Left ventricle myocardium inferior (tissue), 1 donor: ENCODE data around the gene FBN1. TPM values are rescaled to one million over a fixed set of nuclear protein-coding genes. Genes with fewer than 3 reads are reported as not detected.
A peak's percentile ranks its signal among the peaks of the same experiment; 100 is the strongest.

Experiments
- DNase-seq: peaks from one replicate; pipeline ENCODE4 v3.0.0-alpha.2; 2020
- H3K27ac ChIP-seq: fragments of 200-600 bp; replicated peaks from 2 replicates; pipeline ENCODE4 v1.8.0; 2021
- H3K27me3 ChIP-seq: fragments of 200-600 bp; 2 replicates; pipeline ENCODE4 v1.8.0; 2021; ENCODE audit warnings: low read depth
- H3K36me3 ChIP-seq: fragments of 200-600 bp; 2 replicates; pipeline ENCODE4 v1.8.0; 2021
- H3K4me1 ChIP-seq: fragments of 200-600 bp; 2 replicates; pipeline ENCODE4 v1.8.0; 2021
- H3K4me3 ChIP-seq: fragments of 200-600 bp; 2 replicates; pipeline ENCODE4 v1.8.0; 2021; ENCODE audit warnings: mild to moderate bottlenecking, moderate library complexity
- H3K9me3 ChIP-seq: fragments of 200-600 bp; replicated peaks from 2 replicates; pipeline ENCODE4 v1.8.0; 2021
- intact Hi-C: fragments of 100-400 bp; cut with micrococcal nuclease; formaldehyde crosslinking; loops from one replicate; pipeline ENCODE4 v1.11.0; 2022
- total RNA-seq: library from RNA; stranded (reverse); fragmentation: NEBNext Ultra II Directional; extraction: Animal tissue kit (Norgen Biotek cat#: 25700); gene quantifications from one replicate; pipeline ENCODE4 v1.2.1, GENCODE V29; 2021
- TF ChIP-seq, protein P1 (sequence below): fragments of 200-600 bp; IDR thresholded peaks from 2 replicates; pipeline ENCODE4 v1.8.0; 2021; ENCODE audit warnings: antibody characterized with exemption, mild to moderate bottlenecking, borderline replicate concordance
- donor health status: DM: no; HTN: yes; CAD: no; lungs with severe emphysema.

FBN1 gene
- total RNA-seq, 1 donor from 2014 or later: 45.5 TPM

- Histone ChIP-seq H3K27me3 (no peaks in the 10 kb centered on the region), H3K4me1 (peaks cover 48% of the 10 kb centered on the region), H3K27ac (peak overlapping the region; percentile 20), H3K4me3 (no peak overlapping the region), H3K36me3 (no peaks in the 10 kb centered on the region), H3K9me3 (no peaks in the 10 kb centered on the region)
- intact Hi-C loops: no loop called here
- TF ChIP-seq, protein P1, sequence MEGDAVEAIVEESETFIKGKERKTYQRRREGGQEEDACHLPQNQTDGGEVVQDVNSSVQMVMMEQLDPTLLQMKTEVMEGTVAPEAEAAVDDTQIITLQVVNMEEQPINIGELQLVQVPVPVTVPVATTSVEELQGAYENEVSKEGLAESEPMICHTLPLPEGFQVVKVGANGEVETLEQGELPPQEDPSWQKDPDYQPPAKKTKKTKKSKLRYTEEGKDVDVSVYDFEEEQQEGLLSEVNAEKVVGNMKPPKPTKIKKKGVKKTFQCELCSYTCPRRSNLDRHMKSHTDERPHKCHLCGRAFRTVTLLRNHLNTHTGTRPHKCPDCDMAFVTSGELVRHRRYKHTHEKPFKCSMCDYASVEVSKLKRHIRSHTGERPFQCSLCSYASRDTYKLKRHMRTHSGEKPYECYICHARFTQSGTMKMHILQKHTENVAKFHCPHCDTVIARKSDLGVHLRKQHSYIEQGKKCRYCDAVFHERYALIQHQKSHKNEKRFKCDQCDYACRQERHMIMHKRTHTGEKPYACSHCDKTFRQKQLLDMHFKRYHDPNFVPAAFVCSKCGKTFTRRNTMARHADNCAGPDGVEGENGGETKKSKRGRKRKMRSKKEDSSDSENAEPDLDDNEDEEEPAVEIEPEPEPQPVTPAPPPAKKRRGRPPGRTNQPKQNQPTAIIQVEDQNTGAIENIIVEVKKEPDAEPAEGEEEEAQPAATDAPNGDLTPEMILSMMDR: no peak
- DNase-seq: no peak
These were observed 99.2 kb downstream of the FBN1 start for GRCh38 chr15:48546296-48546695.

- no peak overlapping the region for H3K27ac ChIP-seq
- intact Hi-C loops: no loop called here
These were observed 100.7 kb downstream of the FBN1 start for GRCh38 chr15:48544778-48545177.

DNA sequence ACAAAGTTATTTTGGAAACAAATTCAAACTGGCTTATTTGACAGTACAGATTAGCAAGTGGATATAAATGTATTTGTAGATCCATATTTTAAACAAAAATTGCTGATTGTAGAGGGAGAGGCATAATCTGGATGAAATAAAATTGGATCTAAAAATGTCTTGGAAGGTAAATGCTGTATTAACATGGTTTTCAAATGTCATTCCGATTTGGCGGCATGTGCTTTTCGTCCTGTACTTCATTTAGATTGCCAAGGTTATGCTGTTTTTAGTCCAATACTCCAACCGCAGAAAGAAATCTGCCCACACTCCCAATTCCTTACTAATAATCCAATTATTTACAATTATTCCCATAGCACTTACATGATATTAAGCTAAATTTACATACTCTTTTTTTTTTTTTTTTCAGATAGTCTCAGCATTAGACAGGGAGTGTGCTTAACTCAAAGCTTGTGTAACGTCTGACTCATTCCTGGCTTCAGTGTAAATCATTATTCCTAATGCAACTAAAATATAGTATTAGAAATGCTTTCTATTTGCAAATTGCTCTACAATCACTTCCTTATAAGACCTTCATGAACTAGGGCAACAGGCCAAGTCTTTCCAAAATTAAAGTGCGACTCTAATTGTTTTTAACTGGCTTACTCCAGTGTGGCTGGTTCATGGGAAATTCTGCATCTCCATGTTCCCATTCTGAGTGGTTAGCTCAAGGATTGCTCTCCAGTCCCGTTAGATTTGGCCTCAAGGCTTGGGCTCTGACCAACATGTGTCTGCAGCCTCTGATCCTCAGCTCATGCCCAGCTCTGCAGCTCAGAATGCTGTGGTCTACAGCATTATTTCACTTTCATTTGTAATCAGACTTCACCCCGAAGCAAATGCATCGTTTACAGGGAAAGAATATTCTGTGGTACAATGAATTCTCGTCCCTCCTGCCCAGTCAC lies 103.9 kb downstream of the FBN1 start:
- no peak for DNase-seq
- Histone ChIP-seq H3K4me1 (peaks cover 41% of the 10 kb centered on the region), H3K9me3 (no peaks in the 10 kb centered on the region), H3K27ac (peak overlapping the region; percentile 50), H3K27me3 (no peaks in the 10 kb centered on the region), H3K4me3 (peak overlapping the region; percentile 0), H3K36me3 (no peaks in the 10 kb centered on the region)
- intact Hi-C loops: no loop called here
- TF ChIP-seq, protein P1: no peak

More at GRCh38 chr15:48544778-48545177, 100.7 kb downstream of the FBN1 start:
- no peaks in the 10 kb centered on the region for H3K27me3 ChIP-seq
- H3K4me3 ChIP-seq: no peak overlapping the region
- DNase-seq: no peak
- TF ChIP-seq, protein P1: no peak
- H3K9me3 ChIP-seq: no peaks in the 10 kb centered on the region
- no peaks in the 10 kb centered on the region for H3K36me3 ChIP-seq
- H3K4me1 ChIP-seq: peaks cover 33% of the 10 kb centered on the region

GRCh38 chr15:48540756-48541155 lies 104.8 kb downstream of the FBN1 start:
- no peak overlapping the region for H3K27ac ChIP-seq
- no peaks in the 10 kb centered on the region for H3K9me3 ChIP-seq
- intact Hi-C loops: no loop called here
- DNase-seq: no peak
- no peaks in the 10 kb centered on the region for H3K36me3 ChIP-seq
- no peaks in the 10 kb centered on the region for H3K27me3 ChIP-seq
- peaks cover 46% of the 10 kb centered on the region for H3K4me1 ChIP-seq
- TF ChIP-seq, protein P1: no peak
- H3K4me3 ChIP-seq: no peak overlapping the region

- intact Hi-C loops: loop anchor here (10.0 kb wide), 1 partner anchor 106 kb away; the partner anchor contains the start of gene FBN1
- TF ChIP-seq, protein P1: no peak
- H3K27ac ChIP-seq: peak overlapping the region; percentile 69
- H3K4me1 ChIP-seq: peaks cover 53% of the 10 kb centered on the region
- no peak overlapping the region for H3K4me3 ChIP-seq
- DNase-seq: no peak
- H3K36me3 ChIP-seq: no peaks in the 10 kb centered on the region
- no peaks in the 10 kb centered on the region for H3K27me3 ChIP-seq
- H3K9me3 ChIP-seq: no peaks in the 10 kb centered on the region
These were observed 106.6 kb downstream of the FBN1 start for GRCh38 chr15:48538941-48539340.
